GM20000 (cell line): ENCODE results near the gene CLCNKB.

Source experiments
- DNase-seq: peaks from one replicate; pipeline ENCODE4 v3.0.0; 2012; ENCODE audit warnings: low spot score
- CTCF ChIP-seq: IDR thresholded peaks from 2 replicates; pipeline ENCODE4 v1.5.1; 2012; ENCODE audit warnings: mild to moderate bottlenecking, control low read depth; ENCODE audit errors: extremely low read depth, missing control alignments

The CLCNKB gene

DNA sequence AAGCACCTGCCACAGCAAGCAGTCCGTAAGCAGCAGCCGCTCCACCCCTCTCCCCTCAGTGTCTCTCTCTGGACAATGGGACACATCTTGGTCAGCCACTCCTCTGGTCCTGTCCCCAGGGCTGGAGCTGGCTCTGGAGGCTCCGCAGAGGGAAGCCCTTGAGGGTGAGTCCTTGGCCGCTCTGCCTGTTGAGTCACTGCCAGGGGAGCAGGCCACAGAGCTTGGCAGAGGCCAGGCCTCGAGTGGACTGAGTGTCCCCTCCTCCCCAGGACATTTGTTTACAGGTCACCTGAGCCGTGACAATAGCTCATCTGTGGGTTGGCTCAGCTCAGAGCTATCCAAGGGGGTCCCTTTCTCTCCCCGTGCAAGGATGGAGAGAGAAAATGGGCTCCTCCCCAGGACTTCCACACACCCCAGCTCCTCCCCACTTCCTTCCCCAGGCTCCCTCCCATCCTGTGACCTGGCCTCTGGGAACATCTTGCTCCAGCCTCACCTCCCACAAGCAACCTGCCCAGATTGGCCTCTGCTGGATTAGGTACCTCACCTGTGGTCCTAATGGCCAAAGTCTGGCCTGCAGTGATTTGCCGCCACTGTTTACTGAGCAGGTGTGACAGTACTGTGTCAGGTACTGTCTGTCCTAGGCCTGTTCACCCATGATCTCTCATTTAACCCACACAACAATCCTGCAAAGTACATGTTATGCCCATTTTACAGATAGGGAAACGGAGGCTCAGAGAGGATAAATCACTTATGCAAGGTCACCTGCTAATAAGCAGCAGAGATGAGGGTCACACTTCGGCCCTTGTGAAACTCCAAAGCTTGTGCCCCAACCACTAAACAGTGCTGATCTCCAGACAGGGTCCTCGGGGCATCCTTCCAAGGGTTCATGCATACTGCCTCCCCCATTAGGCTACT lies 25.0 kb downstream of the CLCNKB start:
- no peak for TF ChIP-seq CTCF
- no peak for DNase-seq

GRCh38 chr1:16070640-16071355 lies 27.2 kb downstream of the CLCNKB start:
- no peak for DNase-seq

DNA sequence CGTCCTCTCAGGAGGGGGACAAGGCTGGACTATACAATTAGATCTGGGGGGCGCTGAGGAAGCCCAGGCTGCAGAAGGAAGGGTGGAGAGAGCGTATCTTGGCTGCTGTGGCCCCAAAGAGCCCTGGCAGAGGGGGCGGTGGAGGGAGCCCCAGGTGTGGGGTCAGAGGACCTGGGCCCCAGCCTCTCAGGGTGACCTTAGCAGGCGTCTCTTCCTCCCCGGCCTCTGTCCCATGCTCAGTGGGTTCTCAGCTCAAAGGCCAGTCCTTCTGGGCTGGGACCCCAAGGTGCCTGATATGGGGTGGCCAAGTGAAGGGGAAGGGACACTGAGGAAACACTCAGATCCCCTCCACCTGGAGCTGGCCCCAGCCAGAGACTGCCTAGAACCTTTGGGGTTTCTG lies 28.0 kb downstream of the CLCNKB start:
- DNase-seq: no peak
- TF ChIP-seq CTCF: no peak

More at GRCh38 chr1:16070640-16071355, 27.2 kb downstream of the CLCNKB start:
- TF ChIP-seq CTCF: no peak

DNA sequence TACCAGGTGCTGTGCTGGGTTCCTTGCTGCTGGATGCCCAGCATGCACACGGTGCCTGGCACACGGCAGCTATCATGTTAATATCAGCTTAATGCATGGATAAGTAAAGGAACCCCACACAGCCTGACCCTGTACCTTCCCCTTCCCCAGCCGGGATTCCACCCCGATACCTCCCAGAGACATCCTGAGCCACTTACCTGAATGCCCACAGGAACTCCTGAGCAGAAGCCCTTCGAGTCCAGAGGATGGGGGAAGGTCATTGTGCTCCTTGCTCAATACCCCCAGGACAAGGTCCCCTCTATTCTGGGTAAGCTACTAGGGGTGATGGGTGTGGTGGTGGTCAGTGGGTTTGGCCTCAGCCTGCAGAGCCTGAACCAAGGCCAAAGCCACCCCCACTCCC lies 28.5 kb downstream of the CLCNKB start:
- DNase-seq: no peak
- TF ChIP-seq CTCF: no peak

- no peak for TF ChIP-seq CTCF
- no peak for DNase-seq
Measured at GRCh38 chr1:16072616-16073484, 29.3 kb downstream of the CLCNKB start.

DNA sequence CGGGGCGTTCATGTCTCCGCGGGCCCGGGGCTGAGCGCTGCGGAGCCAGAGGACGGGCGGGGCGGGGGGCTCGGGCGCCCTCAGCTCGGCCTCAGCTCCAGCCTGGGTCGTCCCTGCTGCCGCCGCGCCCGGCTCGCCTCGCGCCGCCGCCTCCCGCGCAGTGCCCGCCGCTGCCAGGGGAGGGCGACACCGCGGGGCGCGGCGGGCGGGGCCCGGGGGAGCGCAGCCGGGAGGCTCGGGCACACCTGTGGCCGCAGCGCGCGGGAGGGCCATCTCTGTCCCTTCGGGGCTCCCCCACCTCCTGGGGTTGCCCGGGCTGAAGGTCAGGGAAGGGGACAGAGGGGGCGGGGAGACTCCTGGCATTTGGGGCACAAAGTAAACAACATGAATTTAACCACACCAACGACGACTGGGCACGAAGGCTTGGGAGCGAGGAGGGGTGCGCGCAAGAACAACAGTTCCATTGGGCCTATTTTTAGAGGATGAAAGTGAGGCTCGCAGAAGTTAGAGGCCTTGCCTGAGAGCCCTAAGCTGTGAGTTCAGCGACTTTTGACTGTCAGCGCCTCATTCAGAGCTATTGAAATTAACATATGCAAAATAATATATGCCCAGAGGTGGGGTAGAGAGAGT lies 30.0 kb downstream of the CLCNKB start, which contains the start of gene FAM131C:
TSS of gene FAM131C (minus strand) at position 162 of the 630 bp plus-strand sequence. CDS start 209 bp downstream, outside the sequence.
- peak; percentile 88 for DNase-seq
- peak; percentile 45 for TF ChIP-seq CTCF
